ENCODE measurements around the gene NACA2. TPM values are rescaled to one million over a fixed set of nuclear protein-coding genes. Genes with fewer than 3 reads are reported as not detected.

Gene NACA2
- total and polyA plus RNA-seq, 2 donors (not counting 1 experiment from before 2014, with no cell fraction given) = not detected

DNA sequence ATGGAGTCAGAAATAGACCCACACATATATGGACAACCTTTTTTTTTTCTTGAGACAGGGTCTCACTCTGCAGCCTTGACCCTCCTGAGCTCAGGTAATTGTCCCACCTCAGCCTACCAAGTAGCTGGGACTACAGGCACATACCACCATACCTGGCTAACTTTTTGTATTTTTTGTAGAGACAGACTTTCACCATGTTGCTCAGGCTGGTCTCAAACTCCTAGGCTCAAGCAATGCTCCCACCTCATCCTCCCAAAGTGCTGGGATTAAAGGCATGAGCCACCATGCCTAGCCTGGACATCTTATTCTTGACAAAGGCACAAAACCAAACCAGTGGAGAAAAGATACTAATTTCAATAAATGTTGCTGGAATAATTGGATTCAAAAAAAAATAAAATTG lies 14.7 kb upstream of the NACA2 start:
- Histone ChIP-seq H3K4me3 (ENCODE audit: control extremely low read depth in 1 of 5, extremely low read depth in 1 of 5, insufficient read depth in 1 of 5, low read depth in 2 of 5, low read length in 4 of 5) (no peak overlapping the region), H4K20me1 (ENCODE audit: control insufficient read depth, insufficient read depth, low read length, poor library complexity, severe bottlenecking) (no peaks in the 10 kb centered on the region), H3K27ac (ENCODE audit: low read length in 2 of 2) (no peak overlapping the region), H2AFZ (ENCODE audit: insufficient read depth, low read depth, low read length, poor library complexity, severe bottlenecking) (no peak overlapping the region), H3K4me2 (replicated peaks; ENCODE audit: low read depth, low read length, poor library complexity, severe bottlenecking) (no peak overlapping the region), H3K9me3 (ENCODE audit: control extremely low read depth in 1 of 3, control insufficient read depth in 2 of 3, insufficient read depth in 1 of 3, low read length in 2 of 3) (no peaks in the 10 kb centered on the region), H3K36me3 (replicated peaks in 1 of 2; ENCODE audit: control extremely low read depth in 1 of 2, control insufficient read depth in 1 of 2, extremely low read depth in 1 of 2, insufficient read depth in 2 of 2, low read length in 1 of 2) (no peaks in the 10 kb centered on the region), H3K4me1 (ENCODE audit: control insufficient read depth in 2 of 2, insufficient read depth in 2 of 2, low read length in 2 of 2) (no peaks in the 10 kb centered on the region), H3K9ac (ENCODE audit: low read length) (no peak overlapping the region), H3K27me3 (replicated peaks in 1 of 4; ENCODE audit: control extremely low read depth in 1 of 4, control insufficient read depth in 3 of 4, insufficient read depth in 4 of 4, low read length in 3 of 4) (peaks cover 0 to 8% (median under 1%) of the 10 kb centered on the region in 4 experiments), H3K79me2 (ENCODE audit: control insufficient read depth, insufficient read depth, low read length) (no peaks in the 10 kb centered on the region)
- ChIA-PET POLR2A (no interaction called here), CTCF (no interaction called here)
- intact Hi-C loops (cut with micrococcal nuclease) = no loop called here
- DNase-seq (no peak), ATAC-seq (ENCODE audit: low read depth) (no peak)
- no peaks in the 10 kb centered on the region for H3K4me1 Mint-ChIP-seq
- no peaks in the 10 kb centered on the region for H3K9me3 Mint-ChIP-seq (ENCODE audit: insufficient read depth)
- no peak for TF ChIP-seq EZH2 (IDR thresholded peaks at IDR 0.05; ENCODE audit: borderline replicate concordance, insufficient read depth, low read depth, low read length, poor library complexity, severe bottlenecking)
- TF ChIP-seq, protein P1, sequence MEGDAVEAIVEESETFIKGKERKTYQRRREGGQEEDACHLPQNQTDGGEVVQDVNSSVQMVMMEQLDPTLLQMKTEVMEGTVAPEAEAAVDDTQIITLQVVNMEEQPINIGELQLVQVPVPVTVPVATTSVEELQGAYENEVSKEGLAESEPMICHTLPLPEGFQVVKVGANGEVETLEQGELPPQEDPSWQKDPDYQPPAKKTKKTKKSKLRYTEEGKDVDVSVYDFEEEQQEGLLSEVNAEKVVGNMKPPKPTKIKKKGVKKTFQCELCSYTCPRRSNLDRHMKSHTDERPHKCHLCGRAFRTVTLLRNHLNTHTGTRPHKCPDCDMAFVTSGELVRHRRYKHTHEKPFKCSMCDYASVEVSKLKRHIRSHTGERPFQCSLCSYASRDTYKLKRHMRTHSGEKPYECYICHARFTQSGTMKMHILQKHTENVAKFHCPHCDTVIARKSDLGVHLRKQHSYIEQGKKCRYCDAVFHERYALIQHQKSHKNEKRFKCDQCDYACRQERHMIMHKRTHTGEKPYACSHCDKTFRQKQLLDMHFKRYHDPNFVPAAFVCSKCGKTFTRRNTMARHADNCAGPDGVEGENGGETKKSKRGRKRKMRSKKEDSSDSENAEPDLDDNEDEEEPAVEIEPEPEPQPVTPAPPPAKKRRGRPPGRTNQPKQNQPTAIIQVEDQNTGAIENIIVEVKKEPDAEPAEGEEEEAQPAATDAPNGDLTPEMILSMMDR (IDR thresholded peaks at IDR 0.05) = no peak
- peaks cover 26% of the 10 kb centered on the region for H3K27me3 Mint-ChIP-seq
- H3K27ac Mint-ChIP-seq = no peak overlapping the region
- no peak overlapping the region for H3K4me3 Mint-ChIP-seq

DNA sequence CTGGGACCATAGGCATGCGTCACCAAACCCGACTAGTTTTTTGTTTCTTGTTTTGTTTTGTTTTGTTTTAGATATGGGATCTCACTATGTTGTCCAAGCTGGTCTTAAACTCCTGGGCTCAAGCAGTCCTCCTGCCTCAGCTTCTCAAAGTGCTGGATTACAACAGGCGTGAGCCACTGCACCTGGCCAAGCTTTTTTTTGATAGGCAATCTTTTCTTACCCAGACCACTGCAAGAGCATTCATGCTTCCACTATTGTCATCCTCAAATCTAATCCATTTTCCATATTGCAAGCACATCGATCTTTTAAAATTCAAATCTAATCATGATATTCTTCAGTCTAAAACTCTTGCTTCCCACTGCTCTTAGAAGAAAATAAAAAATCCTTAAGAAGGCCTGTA lies 10.3 kb upstream of the NACA2 start:
- H3K9me3 Mint-ChIP-seq (ENCODE audit: insufficient read depth) = no peaks in the 10 kb centered on the region
- CTCF ChIA-PET = no interaction called here
- Histone ChIP-seq H4K20me1 (ENCODE audit: control insufficient read depth, insufficient read depth, low read length, poor library complexity, severe bottlenecking) (no peaks in the 10 kb centered on the region), H3K4me2 (replicated peaks; ENCODE audit: low read depth, low read length, poor library complexity, severe bottlenecking) (no peak overlapping the region), H3K9me3 (ENCODE audit: control extremely low read depth in 1 of 3, control insufficient read depth in 2 of 3, insufficient read depth in 1 of 3, low read length in 2 of 3) (no peaks in the 10 kb centered on the region), H3K9ac (ENCODE audit: low read length) (no peak overlapping the region), H2AFZ (ENCODE audit: insufficient read depth, low read depth, low read length, poor library complexity, severe bottlenecking) (no peak overlapping the region), H3K4me3 (ENCODE audit: control extremely low read depth in 1 of 5, extremely low read depth in 1 of 5, insufficient read depth in 1 of 5, low read depth in 2 of 5, low read length in 4 of 5) (no peak overlapping the region), H3K27me3 (replicated peaks in 1 of 4; ENCODE audit: control extremely low read depth in 1 of 4, control insufficient read depth in 3 of 4, insufficient read depth in 4 of 4, low read length in 3 of 4) (peaks cover 0 to 14% (median 9%) of the 10 kb centered on the region in 4 experiments), H3K27ac (ENCODE audit: low read length in 2 of 2) (no peak overlapping the region), H3K4me1 (ENCODE audit: control insufficient read depth in 2 of 2, insufficient read depth in 2 of 2, low read length in 2 of 2) (no peaks in the 10 kb centered on the region), H3K36me3 (replicated peaks in 1 of 2; ENCODE audit: control extremely low read depth in 1 of 2, control insufficient read depth in 1 of 2, extremely low read depth in 1 of 2, insufficient read depth in 2 of 2, low read length in 1 of 2) (no peaks in the 10 kb centered on the region), H3K79me2 (ENCODE audit: control insufficient read depth, insufficient read depth, low read length) (no peaks in the 10 kb centered on the region)
- 97% methylated on average over 3 of the region's 4 CpGs for WGBS (ENCODE audit: insufficient coverage)
- intact Hi-C loops (cut with micrococcal nuclease) = no loop called here
- DNase-seq = no peak
- no peak overlapping the region for H3K4me3 Mint-ChIP-seq
- no peak for ATAC-seq (ENCODE audit: low read depth)
- no peaks in the 10 kb centered on the region for H3K4me1 Mint-ChIP-seq
- peaks cover 22% of the 10 kb centered on the region for H3K27me3 Mint-ChIP-seq
- POLR2A ChIA-PET = no interaction called here
- no peak overlapping the region for H3K27ac Mint-ChIP-seq
- TF ChIP-seq, protein P1 (IDR thresholded peaks at IDR 0.05) = no peak
- TF ChIP-seq EZH2 (IDR thresholded peaks at IDR 0.05; ENCODE audit: borderline replicate concordance, insufficient read depth, low read depth, low read length, poor library complexity, severe bottlenecking) = no peak

Data from B cell (primary cell).